ENCODE results near the gene THOP1.

The THOP1 gene

GRCh38 chr19:2804156-2805004, 19.1 kb downstream of the THOP1 start:
- no peak for DNase-seq

GRCh38 chr19:2805261-2805900, 20.1 kb downstream of the THOP1 start:
- no peak for DNase-seq

- DNase-seq, result no peak
Observed at GRCh38 chr19:2805991-2806649, 20.8 kb downstream of the THOP1 start.

GRCh38 chr19:2806736-2807378, 21.6 kb downstream of the THOP1 start:
- no peak for DNase-seq

GRCh38 chr19:2807379-2808128, 22.3 kb downstream of the THOP1 start:
- no peak for DNase-seq

- DNase-seq, result no peak
Observed at GRCh38 chr19:2808129-2808941, 23.0 kb downstream of the THOP1 start.

GRCh38 chr19:2809387-2810140, 24.3 kb downstream of the THOP1 start:
- no peak for DNase-seq

GRCh38 chr19:2810141-2811091, 25.1 kb downstream of the THOP1 start:
- DNase-seq, result no peak

GRCh38 chr19:2811221-2811722, 26.0 kb downstream of the THOP1 start:
- DNase-seq, result no peak

- no peak for DNase-seq
Observed at GRCh38 chr19:2811735-2812413, 26.6 kb downstream of the THOP1 start.

- DNase-seq, result no peak
Observed at GRCh38 chr19:2812414-2813234, 27.3 kb downstream of the THOP1 start.

GRCh38 chr19:2813235-2814160, 28.2 kb downstream of the THOP1 start:
- no peak for DNase-seq

GRCh38 chr19:2814426-2814825, 29.1 kb downstream of the THOP1 start:
- no peak for DNase-seq

GRCh38 chr19:2815191-2815614, 29.9 kb downstream of the THOP1 start:
- DNase-seq, result no peak

- no peak for DNase-seq
Observed at GRCh38 chr19:2815923-2816322, 30.6 kb downstream of the THOP1 start.

- no peak for DNase-seq
Observed at GRCh38 chr19:2816641-2817040, 31.3 kb downstream of the THOP1 start.

Measured in NCI-H1417 treated with DMSO at 0.1 percent for 48 hours (cell line).